HCT116 (cell line): ENCODE data around the gene PKN2. TPM values are rescaled to one million over a fixed set of nuclear protein-coding genes. Genes with fewer than 3 reads are reported as not detected.

Experiments used
- ATAC-seq: fragments of 200-7000 bp; cut with Tn5 transposase; 2 replicates; pipeline ENCODE4 v1.9.1; 2020; ENCODE audit warnings: mild to moderate bottlenecking, moderate library complexity
- BruUV-seq: library from RNA; stranded (reverse); fragments of 400-500 nt; replicated peaks from 2 replicates; lab custom pipeline; 2021; lab: Mats Ljungman, UMichigan
- CTCF ChIA-PET: fragments of 300-600 bp; sonication (Branson Sonifier 250); formaldehyde crosslinking; loops from one replicate; lab custom pipeline; 2021; ENCODE audit warnings: antibody characterized with exemption; lab: Charles Lee
- POLR2A ChIA-PET: fragments of 300-600, 350-600 bp; sonication (Branson Sonifier 250); formaldehyde crosslinking; loops from one replicate; lab custom pipeline; 2021; ENCODE audit warnings: antibody characterized with exemption; lab: Charles Lee
- RAD21 ChIA-PET, 2 experiments: fragments of 300-600 bp; sonication (Branson Sonifier 250); formaldehyde crosslinking; loops; one replicate each; lab custom pipeline; 2023; ENCODE audit warnings: low total read pairs in 2 of 2; ENCODE audit not compliant: uncharacterized antibody in 2 of 2, unreplicated experiment in 2 of 2, low non-redundant PET in 1 of 2; lab: Charles Lee
- DNase-seq: peaks from one replicate; pipeline ENCODE4 v3.0.0-alpha.2; 2010; ENCODE audit warnings: low read depth, low spot score
- H2AFZ ChIP-seq: fragments of 200-600 bp; shearing (Covaris generic), sonication (generic); 2 replicates; pipeline ENCODE4 v1.6.1; 2017; ENCODE audit warnings: low read depth, mixed run types, mixed read lengths, antibody characterized with exemption, low read length; ENCODE audit not compliant: poor library complexity, severe bottlenecking
- H3K27ac ChIP-seq: 2 replicates; pipeline ENCODE4 v1.5.1; 2012; ENCODE audit warnings: low read depth, low read length
- H3K27me3 ChIP-seq: fragments of 200-600 bp; sonication (generic); 2 replicates; pipeline ENCODE4 v1.6.1; 2016; ENCODE audit warnings: mixed run types, low read length, mixed read lengths; ENCODE audit not compliant: insufficient read depth
- H3K36me3 ChIP-seq, 2 experiments: fragments of 200-500 bp in 1 of 2; fragments of 200-600 bp in 1 of 2; sonication (Bioruptor generic) in 1 of 2; sonication (generic) in 1 of 2; 2 replicates each; pipeline versions ENCODE4 v1.5.1 to v1.6.1; 2014 to 2016; ENCODE audit warnings: low read length in 2 of 2, inconsistent platforms in 1 of 2, mixed read lengths in 1 of 2, mixed run types in 1 of 2; ENCODE audit not compliant: insufficient read depth in 2 of 2, control insufficient read depth in 1 of 2
- H3K4me1 ChIP-seq, 2 experiments: fragments of 200-600 bp in 1 of 2; sonication (generic) in 1 of 2; 2 replicates each; pipeline versions ENCODE4 v1.5.1 to v1.6.1; 2012 to 2017; ENCODE audit warnings: low read length in 2 of 2, inconsistent platforms in 1 of 2, mild to moderate bottlenecking in 1 of 2, mixed read lengths in 1 of 2, mixed run types in 1 of 2, moderate library complexity in 1 of 2; ENCODE audit not compliant: insufficient read depth in 2 of 2, control insufficient read depth in 1 of 2
- H3K4me2 ChIP-seq: fragments of 200-600 bp; sonication (generic); 2 replicates; pipeline ENCODE4 v1.6.1; 2017; ENCODE audit warnings: mixed run types, low read length, mixed read lengths
- H3K4me3 ChIP-seq, 2 experiments: fragments of 200-600 bp in 1 of 2; sonication (generic) in 1 of 2; replicated peaks in 1 of 2; 2 replicates each; pipeline ENCODE4 v1.5.1; 2011 to 2016; ENCODE audit warnings: low read length in 2 of 2, control low read depth in 1 of 2, low read depth in 1 of 2, mild to moderate bottlenecking in 1 of 2, mixed read lengths in 1 of 2, mixed run types in 1 of 2
- H3K79me2 ChIP-seq: fragments of 200-600 bp; sonication (generic); 2 replicates; pipeline ENCODE4 v1.6.1; 2017; ENCODE audit warnings: mild to moderate bottlenecking, mixed run types, low read length, moderate library complexity, mixed read lengths; ENCODE audit not compliant: insufficient read depth
- H3K9ac ChIP-seq: fragments of 200-600 bp; sonication (generic); 2 replicates; pipeline ENCODE4 v1.6.1; 2016; ENCODE audit warnings: low read length, mixed read lengths
- H3K9me2 ChIP-seq: fragments of 200-600 bp; sonication (generic), shearing (Covaris generic); 2 replicates; pipeline ENCODE4 v1.6.1; 2017; ENCODE audit warnings: mixed run types, mild to moderate bottlenecking, moderate library complexity; ENCODE audit not compliant: insufficient read depth
- H3K9me3 ChIP-seq, 2 experiments: fragments of 200-500 bp in 1 of 2; fragments of 200-600 bp in 1 of 2; sonication (Bioruptor generic) in 1 of 2; sonication (generic) in 1 of 2; 2 replicates each; pipeline ENCODE4 v1.6.1; 2014 to 2017; ENCODE audit warnings: low read length in 2 of 2, mixed read lengths in 2 of 2, inconsistent platforms in 1 of 2, low read depth in 1 of 2, mild to moderate bottlenecking in 1 of 2, mixed run types in 1 of 2, moderate library complexity in 1 of 2; ENCODE audit not compliant: control insufficient read depth in 1 of 2, insufficient read depth in 1 of 2
- H4K20me1 ChIP-seq: fragments of 200-600 bp; sonication (generic), shearing (Covaris generic); 2 replicates; pipeline ENCODE4 v1.6.1; 2017; ENCODE audit warnings: mixed run types, mild to moderate bottlenecking, moderate library complexity; ENCODE audit not compliant: insufficient read depth
- JUND ChIP-seq: IDR thresholded peaks from 2 replicates; pipeline ENCODE4 v1.6.1; 2012
- SIN3A ChIP-seq: IDR thresholded peaks from 2 replicates; pipeline ENCODE4 v1.6.1; 2012; ENCODE audit warnings: low read depth
- YY1 ChIP-seq: IDR thresholded peaks from 2 replicates; pipeline ENCODE4 v1.6.1; 2011; ENCODE audit warnings: low read length, low read depth, moderate library complexity, mild to moderate bottlenecking; ENCODE audit not compliant: insufficient replicate concordance; ENCODE audit errors: extremely low read depth
- intact Hi-C: fragments of 100-400 bp; cut with micrococcal nuclease; formaldehyde crosslinking; loops from 2 replicates; pipeline ENCODE4 v1.10.0; 2022
- total RNA-seq: library from RNA; stranded (reverse); gene quantifications from one replicate; pipeline ENCODE4 v1.2.1, GENCODE V29; 2021; ENCODE audit not compliant: unreplicated experiment
- TF ChIP-seq, protein P1 (sequence below): IDR thresholded peaks from 2 replicates; pipeline ENCODE4 v1.6.1; 2012
- TF ChIP-seq, protein P2 (sequence below): IDR thresholded peaks from 2 replicates; pipeline ENCODE4 v1.6.1; 2011; ENCODE audit warnings: mild to moderate bottlenecking, low read length, moderate library complexity; ENCODE audit not compliant: insufficient replicate concordance; ENCODE audit errors: extremely low read depth
- TF ChIP-seq, protein P3 (sequence below): IDR thresholded peaks from 2 replicates; pipeline ENCODE4 v1.6.1; 2012; ENCODE audit warnings: low read depth

PKN2 gene
- total RNA-seq, 1 experiment from 2014 or later = 44.3 TPM

DNA sequence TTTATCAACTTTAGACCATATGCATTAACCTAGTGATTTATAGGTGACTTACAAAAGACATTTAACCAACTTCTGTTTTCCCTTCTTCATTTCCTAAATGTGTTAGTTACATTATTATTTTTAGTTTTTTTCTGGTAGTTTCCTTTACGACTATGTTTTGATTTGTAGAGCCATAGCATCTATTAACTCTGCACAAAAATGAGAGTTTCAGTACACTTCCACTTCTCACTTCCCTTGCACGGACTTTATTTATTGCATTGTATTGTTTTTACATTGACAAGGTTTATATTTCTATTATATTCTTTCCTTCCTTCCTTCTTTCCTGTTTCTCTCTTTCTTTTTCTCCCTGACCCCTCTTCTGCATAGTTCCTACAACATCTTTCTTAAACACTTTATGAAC is 14.7 kb downstream of the PKN2 start (continued):
- TF ChIP-seq, protein P1, sequence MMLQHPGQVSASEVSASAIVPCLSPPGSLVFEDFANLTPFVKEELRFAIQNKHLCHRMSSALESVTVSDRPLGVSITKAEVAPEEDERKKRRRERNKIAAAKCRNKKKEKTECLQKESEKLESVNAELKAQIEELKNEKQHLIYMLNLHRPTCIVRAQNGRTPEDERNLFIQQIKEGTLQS = no peak
- TF ChIP-seq, protein P2, sequence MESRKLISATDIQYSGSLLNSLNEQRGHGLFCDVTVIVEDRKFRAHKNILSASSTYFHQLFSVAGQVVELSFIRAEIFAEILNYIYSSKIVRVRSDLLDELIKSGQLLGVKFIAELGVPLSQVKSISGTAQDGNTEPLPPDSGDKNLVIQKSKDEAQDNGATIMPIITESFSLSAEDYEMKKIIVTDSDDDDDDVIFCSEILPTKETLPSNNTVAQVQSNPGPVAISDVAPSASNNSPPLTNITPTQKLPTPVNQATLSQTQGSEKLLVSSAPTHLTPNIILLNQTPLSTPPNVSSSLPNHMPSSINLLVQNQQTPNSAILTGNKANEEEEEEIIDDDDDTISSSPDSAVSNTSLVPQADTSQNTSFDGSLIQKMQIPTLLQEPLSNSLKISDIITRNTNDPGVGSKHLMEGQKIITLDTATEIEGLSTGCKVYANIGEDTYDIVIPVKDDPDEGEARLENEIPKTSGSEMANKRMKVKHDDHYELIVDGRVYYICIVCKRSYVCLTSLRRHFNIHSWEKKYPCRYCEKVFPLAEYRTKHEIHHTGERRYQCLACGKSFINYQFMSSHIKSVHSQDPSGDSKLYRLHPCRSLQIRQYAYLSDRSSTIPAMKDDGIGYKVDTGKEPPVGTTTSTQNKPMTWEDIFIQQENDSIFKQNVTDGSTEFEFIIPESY = no peak
- no peak for TF ChIP-seq SIN3A

DNA sequence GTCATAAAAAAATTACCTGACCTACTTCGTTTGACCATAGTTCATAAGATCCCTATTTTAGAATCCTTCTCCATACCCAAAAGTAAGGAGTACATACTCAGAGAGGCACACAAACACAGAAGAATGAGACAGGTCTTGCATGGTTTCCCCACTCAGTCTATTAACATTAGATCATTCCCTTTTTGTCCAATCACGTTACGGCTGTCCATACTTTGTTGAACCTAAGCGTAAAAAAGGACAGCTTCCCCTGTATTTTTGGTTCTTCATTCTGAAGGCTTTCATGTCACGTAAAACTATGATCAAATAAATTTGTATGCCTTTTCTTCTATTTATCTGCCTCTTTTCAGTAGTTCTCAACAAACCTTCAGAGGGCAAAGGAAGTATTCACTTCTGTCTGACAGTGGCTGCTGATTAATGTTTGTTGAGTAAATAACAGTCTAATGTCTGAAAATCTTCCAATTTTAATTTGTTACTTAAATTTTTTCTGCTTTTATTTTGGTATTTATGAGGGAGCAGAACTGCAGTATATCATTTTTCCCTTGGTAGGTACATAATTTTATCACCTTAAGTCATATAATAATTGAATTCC is 16.4 kb downstream of the PKN2 start:
- no peak for TF ChIP-seq YY1
- TF ChIP-seq, protein P3, sequence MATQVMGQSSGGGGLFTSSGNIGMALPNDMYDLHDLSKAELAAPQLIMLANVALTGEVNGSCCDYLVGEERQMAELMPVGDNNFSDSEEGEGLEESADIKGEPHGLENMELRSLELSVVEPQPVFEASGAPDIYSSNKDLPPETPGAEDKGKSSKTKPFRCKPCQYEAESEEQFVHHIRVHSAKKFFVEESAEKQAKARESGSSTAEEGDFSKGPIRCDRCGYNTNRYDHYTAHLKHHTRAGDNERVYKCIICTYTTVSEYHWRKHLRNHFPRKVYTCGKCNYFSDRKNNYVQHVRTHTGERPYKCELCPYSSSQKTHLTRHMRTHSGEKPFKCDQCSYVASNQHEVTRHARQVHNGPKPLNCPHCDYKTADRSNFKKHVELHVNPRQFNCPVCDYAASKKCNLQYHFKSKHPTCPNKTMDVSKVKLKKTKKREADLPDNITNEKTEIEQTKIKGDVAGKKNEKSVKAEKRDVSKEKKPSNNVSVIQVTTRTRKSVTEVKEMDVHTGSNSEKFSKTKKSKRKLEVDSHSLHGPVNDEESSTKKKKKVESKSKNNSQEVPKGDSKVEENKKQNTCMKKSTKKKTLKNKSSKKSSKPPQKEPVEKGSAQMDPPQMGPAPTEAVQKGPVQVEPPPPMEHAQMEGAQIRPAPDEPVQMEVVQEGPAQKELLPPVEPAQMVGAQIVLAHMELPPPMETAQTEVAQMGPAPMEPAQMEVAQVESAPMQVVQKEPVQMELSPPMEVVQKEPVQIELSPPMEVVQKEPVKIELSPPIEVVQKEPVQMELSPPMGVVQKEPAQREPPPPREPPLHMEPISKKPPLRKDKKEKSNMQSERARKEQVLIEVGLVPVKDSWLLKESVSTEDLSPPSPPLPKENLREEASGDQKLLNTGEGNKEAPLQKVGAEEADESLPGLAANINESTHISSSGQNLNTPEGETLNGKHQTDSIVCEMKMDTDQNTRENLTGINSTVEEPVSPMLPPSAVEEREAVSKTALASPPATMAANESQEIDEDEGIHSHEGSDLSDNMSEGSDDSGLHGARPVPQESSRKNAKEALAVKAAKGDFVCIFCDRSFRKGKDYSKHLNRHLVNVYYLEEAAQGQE = no peak
- TF ChIP-seq JUND = no peak
- Histone ChIP-seq H3K9ac (no peak overlapping the region), H3K9me3 (no peaks in the 10 kb centered on the region), H4K20me1 (peaks cover 7% of the 10 kb centered on the region; the same call in 1 of the 2 replicates), H3K4me1 (peaks cover 14 to 17% of the 10 kb centered on the region in 2 experiments), H3K9me2 (no peaks in the 10 kb centered on the region), H3K4me2 (no peak overlapping the region), H3K36me3 (no peaks in the 10 kb centered on the region), H2AFZ (no peak overlapping the region), H3K27ac (no peak overlapping the region), H3K4me3 (no peak overlapping the region), H3K27me3 (no peaks in the 10 kb centered on the region), H3K79me2 (peaks cover 95% of the 10 kb centered on the region)
- intact Hi-C loops = no loop called here
- no TSS peak for BruUV-seq
- ChIA-PET RAD21 (no interaction called here), POLR2A (no interaction called here), CTCF (no interaction called here)
- no peak for ATAC-seq
- no peak for DNase-seq
